K562 (cell line): Measurements from ENCODE around the gene ZNF629. TPM values are rescaled to one million over a fixed set of nuclear protein-coding genes. Genes with fewer than 3 reads are reported as not detected.

Experiments used
- ARID2 ChIP-seq: fragments of 450-650 bp; IDR thresholded peaks from 2 replicates; pipeline ENCODE4 v1.6.1; 2017; ENCODE audit warnings: antibody characterized with exemption, mild to moderate bottlenecking
- CHD4 ChIP-seq: fragments of 200-600 bp; sonication (generic); IDR thresholded peaks from 3 replicates; pipeline ENCODE4 v1.6.1; 2012; ENCODE audit warnings: low read depth, mild to moderate bottlenecking, mixed read lengths, low read length, inconsistent platforms; ENCODE audit not compliant: insufficient read depth, insufficient replicate concordance, poor library complexity, severe bottlenecking
- EHMT2 ChIP-seq: fragments of 450-650 bp; IDR thresholded peaks from 2 replicates; pipeline ENCODE4 v1.6.1; 2018; ENCODE audit warnings: antibody characterized with exemption
- ETV1 ChIP-seq: fragments of 450-650 bp; conservative IDR thresholded peaks from 2 replicates; pipeline ENCODE4 v1.6.1; 2016; ENCODE audit warnings: missing genetic modification characterization, control low read depth, low read depth, missing compliant biosample characterization
- HLTF ChIP-seq: fragments of 450-650 bp; IDR thresholded peaks from 2 replicates; pipeline ENCODE4 v1.6.1; 2016
- HNRNPK ChIP-seq: fragments of 200-400 bp; formaldehyde crosslinking; IDR thresholded peaks from one replicate; pipeline ENCODE4 v1.6.1; 2018; ENCODE audit warnings: mild to moderate bottlenecking, low read depth, low read length; ENCODE audit not compliant: poor library complexity, severe bottlenecking
- KDM4B ChIP-seq, 2 experiments: fragments of 450-650 bp in 1 of 2; sonication (generic) in 1 of 2; IDR thresholded peaks; 2 replicates each; pipeline ENCODE4 v1.6.1; 2016 to 2017; ENCODE audit warnings: borderline replicate concordance in 2 of 2, antibody characterized with exemption in 1 of 2, low read depth in 1 of 2, mild to moderate bottlenecking in 1 of 2
- LARP7 ChIP-seq: fragments of 450-650 bp; IDR thresholded peaks from 2 replicates; pipeline ENCODE4 v1.6.1; 2016
- MIER1 ChIP-seq: fragments of 450-650 bp; IDR thresholded peaks from 2 replicates; pipeline ENCODE4 v1.6.1; 2016; ENCODE audit warnings: antibody characterized with exemption, mild to moderate bottlenecking, low read depth
- NFATC3 ChIP-seq: fragments of 450-650 bp; IDR thresholded peaks from 2 replicates; pipeline ENCODE4 v1.6.1; 2017; ENCODE audit warnings: mild to moderate bottlenecking
- NR2C1 ChIP-seq, 2 experiments: fragments of 450-650 bp; IDR thresholded peaks; 2 replicates each; pipeline ENCODE4 v1.6.1; 2017; ENCODE audit warnings: mild to moderate bottlenecking in 2 of 2, antibody characterized with exemption in 1 of 2, inconsistent platforms in 1 of 2, missing compliant biosample characterization in 1 of 2, missing genetic modification characterization in 1 of 2
- NRF1 ChIP-seq, 2 experiments: fragments of 450-650 bp; IDR thresholded peaks in 1 of 2; conservative IDR thresholded peaks in 1 of 2; 2 replicates each; pipeline ENCODE4 v1.6.1; 2014; ENCODE audit warnings: mild to moderate bottlenecking in 2 of 2
- SAFB ChIP-seq: fragments of 200-400 bp; formaldehyde crosslinking; IDR thresholded peaks from 2 replicates; pipeline ENCODE4 v1.6.1; 2017; ENCODE audit warnings: low read depth, low read length, borderline replicate concordance
- TCFL5 ChIP-seq: fragments of 250-450 bp; sonication (Bioruptor Pico); conservative IDR thresholded peaks from 2 replicates; pipeline ENCODE4 v1.6.1; 2021; ENCODE audit warnings: mild to moderate bottlenecking, moderate library complexity, matching md5 sums
- ZFPM2 ChIP-seq: fragments of 250-450 bp; sonication (Bioruptor Pico); IDR thresholded peaks from 2 replicates; pipeline ENCODE4 v1.5.1; 2022; ENCODE audit warnings: mild to moderate bottlenecking
- ZNF311 ChIP-seq: fragments of 250-450 bp; sonication (Bioruptor Pico); IDR thresholded peaks from 2 replicates; pipeline ENCODE4 v1.4.0; 2020; ENCODE audit warnings: mild to moderate bottlenecking, moderate library complexity
- ZNF407 ChIP-seq: fragments of 450-650 bp; IDR thresholded peaks from 2 replicates; pipeline ENCODE4 v1.6.1; 2016; ENCODE audit warnings: low read depth
- ZNF644 ChIP-seq: fragments of 200-800 bp; sonication (Bioruptor generic); IDR thresholded peaks from 2 replicates; pipeline ENCODE4 v1.6.1; 2016; ENCODE audit warnings: low read depth, missing genetic modification characterization, missing compliant biosample characterization
- ZNF79 ChIP-seq: fragments of 250-450 bp; sonication (Bioruptor Pico); IDR thresholded peaks from 2 replicates; pipeline ENCODE4 v1.4.0; 2020; ENCODE audit warnings: low read depth, mild to moderate bottlenecking, moderate library complexity
- polyA plus RNA-seq, 8 experiments: library from polyadenylated mRNA; depleted of rRNA in 4 of 8; stranded (reverse) in 5 of 8; unstranded in 3 of 8; fragments of >200 nt; fragmentation: Nextera tagmentation in 2 of 8; fragmentation: Illumina TruSeq in 1 of 8; extraction: Ambion mirVana in 2 of 8; extraction: Trizol in 1 of 8; gene quantifications; 2 replicates each; pipeline versions ENCODE4 v1.2.1 to v1.2.3, GENCODE V29; 2011 to 2014; ENCODE audit warnings: inconsistent platforms in 1 of 8, missing spikeins in 1 of 8
- total RNA-seq, 7 experiments: library from RNA; depleted of rRNA in 6 of 7; stranded (reverse); fragments of >200 nt in 6 of 7; fragmentation: Illumina TruSeq in 2 of 7; extraction: Trizol in 2 of 7; gene quantifications; 2 replicates each; pipeline versions ENCODE4 v1.2.1 to v1.2.3, GENCODE V29; 2011 to 2021; ENCODE audit warnings: low replicate concordance in 1 of 7

The ZNF629 gene
- total and polyA plus RNA-seq, 9 of the 15 experiments (the other 6 are each of a cell fraction or from before 2014, with no cell fraction given): 0.44 to 18.8 (median 7.4) TPM

- TF ChIP-seq ZNF407 (no peak), NRF1 (conservative IDR thresholded peaks at IDR 0.05 in 1 of 2, IDR thresholded peaks at IDR 0.05 in 1 of 2) (no peak), EHMT2 (no peak), NR2C1 (IDR thresholded peaks at IDR 0.05) (peak; percentile 86), NR2C1 (tag; IDR thresholded peaks at IDR 0.05) (peak; percentile 92), ZFPM2 (CRISPR knock-in tag) (0 out of 2 replicates have a peak, but pooled peaks have one; percentile 21), HNRNPK (no peak), SAFB (no peak), ARID2 (no peak), HLTF (no peak), ZNF79 (CRISPR knock-in tag) (no peak), MIER1 (no peak), LARP7 (no peak), KDM4B (IDR thresholded peaks at IDR 0.05; ENCODE audit: borderline replicate concordance in 2 of 2, low read depth in 1 of 2) (no peak), TCFL5 (CRISPR knock-in tag) (no peak), ZNF644 (tag) (no peak), ZNF311 (CRISPR knock-in tag) (no peak), NFATC3 (no peak), ETV1 (tag) (peak; percentile 80), CHD4 (no peak)
These were observed at the start of gene ZNF629 (continued) for GRCh38 chr16:30786936-30787612.
